NOMO-1 (cell line): Measurements from ENCODE around the gene HEXB.
A peak's percentile ranks its signal among the peaks of the same experiment; 100 is the strongest.
"Not testable (repeated sequence)": the region's sequence is repeated elsewhere in the genome, so short reads cannot be mapped to it uniquely, and the experiment has no call there.

Source experiments
- DNase-seq, 2 experiments: peaks; one replicate each; lab custom pipeline; 2025; ENCODE audit not compliant: unreplicated experiment in 2 of 2; lab: John Stamatoyannopoulos, UW

The HEXB gene

GRCh38 chr5:74657165-74657564 lies 27.9 kb upstream of the HEXB start:
- no peak for DNase-seq

GRCh38 chr5:74659172-74659571 lies 25.9 kb upstream of the HEXB start:
- no peak for DNase-seq

- DNase-seq: no peak
These were observed 24.9 kb upstream of the HEXB start for GRCh38 chr5:74660140-74660539.

- no peak for DNase-seq
These were observed 24.2 kb upstream of the HEXB start for GRCh38 chr5:74660873-74661272.

GRCh38 chr5:74664551-74664950 lies 20.5 kb upstream of the HEXB start:
- DNase-seq: no peak

- DNase-seq: no peak
These were observed 19.8 kb upstream of the HEXB start for GRCh38 chr5:74665273-74665672.

- DNase-seq: no peak
These were observed 19.2 kb upstream of the HEXB start for GRCh38 chr5:74665816-74666215.

- DNase-seq: no peak
These were observed 17.6 kb upstream of the HEXB start for GRCh38 chr5:74667396-74667795.

GRCh38 chr5:74669821-74670220 lies 15.2 kb upstream of the HEXB start:
- no peak for DNase-seq

- no peak for DNase-seq
These were observed 14.5 kb upstream of the HEXB start for GRCh38 chr5:74670396-74671038.

- DNase-seq: no peak
These were observed 12.7 kb upstream of the HEXB start for GRCh38 chr5:74672215-74672877.

- peak; percentile 37 to 73 for DNase-seq
These were observed 11.8 kb upstream of the HEXB start for GRCh38 chr5:74673011-74673790.

- DNase-seq: not testable (repeated sequence)
These were observed 8.6 kb upstream of the HEXB start for GRCh38 chr5:74676466-74676865.

- DNase-seq: not testable (repeated sequence)
These were observed 6.9 kb upstream of the HEXB start for GRCh38 chr5:74678123-74678522.

GRCh38 chr5:74679300-74679699 lies 5.7 kb upstream of the HEXB start:
- DNase-seq: not testable (repeated sequence)

- DNase-seq: peak in 1 of 2 experiments; percentile 4
These were observed 5.1 kb upstream of the HEXB start for GRCh38 chr5:74679966-74680365.

GRCh38 chr5:74685979-74686631 lies 1.1 kb downstream of the HEXB start:
- DNase-seq: no peak

GRCh38 chr5:74686962-74687751 lies 2.1 kb downstream of the HEXB start:
- no peak for DNase-seq

GRCh38 chr5:74693191-74693590 lies 8.2 kb downstream of the HEXB start:
- DNase-seq: no peak

GRCh38 chr5:74717596-74717995 lies 32.6 kb downstream of the HEXB start:
- DNase-seq: no peak

- DNase-seq: no peak
These were observed 37.2 kb downstream of the HEXB start for GRCh38 chr5:74722271-74722670.
